HG03439 (cell line): ENCODE results near the gene SLC29A3.
"Not testable (repeated sequence)": the region's sequence is repeated elsewhere in the genome, so short reads cannot be mapped to it uniquely, and the experiment has no call there.

Source experiments
- ATAC-seq: cut with Tn5 transposase; IDR thresholded peaks from one replicate; pipeline ENCODE4 v1.9.1; 2021; ENCODE audit warnings: mild to moderate bottlenecking, moderate library complexity; ENCODE audit not compliant: unreplicated experiment

The SLC29A3 gene

GRCh38 chr10:71319042-71319799 lies at the start of gene SLC29A3:
Gene SLC29A3, plus strand, starts transcription at chr10:71319259. Its CDS starts 51 bp downstream, at chr10:71319310.
- peak; percentile 83 for ATAC-seq

GRCh38 chr10:71269301-71270288 lies 49.5 kb upstream of the SLC29A3 start:
- no peak for ATAC-seq

GRCh38 chr10:71270301-71271220 lies 48.5 kb upstream of the SLC29A3 start:
- ATAC-seq, result no peak

- no peak for ATAC-seq
Observed at GRCh38 chr10:71271662-71272055, 47.4 kb upstream of the SLC29A3 start.

DNA sequence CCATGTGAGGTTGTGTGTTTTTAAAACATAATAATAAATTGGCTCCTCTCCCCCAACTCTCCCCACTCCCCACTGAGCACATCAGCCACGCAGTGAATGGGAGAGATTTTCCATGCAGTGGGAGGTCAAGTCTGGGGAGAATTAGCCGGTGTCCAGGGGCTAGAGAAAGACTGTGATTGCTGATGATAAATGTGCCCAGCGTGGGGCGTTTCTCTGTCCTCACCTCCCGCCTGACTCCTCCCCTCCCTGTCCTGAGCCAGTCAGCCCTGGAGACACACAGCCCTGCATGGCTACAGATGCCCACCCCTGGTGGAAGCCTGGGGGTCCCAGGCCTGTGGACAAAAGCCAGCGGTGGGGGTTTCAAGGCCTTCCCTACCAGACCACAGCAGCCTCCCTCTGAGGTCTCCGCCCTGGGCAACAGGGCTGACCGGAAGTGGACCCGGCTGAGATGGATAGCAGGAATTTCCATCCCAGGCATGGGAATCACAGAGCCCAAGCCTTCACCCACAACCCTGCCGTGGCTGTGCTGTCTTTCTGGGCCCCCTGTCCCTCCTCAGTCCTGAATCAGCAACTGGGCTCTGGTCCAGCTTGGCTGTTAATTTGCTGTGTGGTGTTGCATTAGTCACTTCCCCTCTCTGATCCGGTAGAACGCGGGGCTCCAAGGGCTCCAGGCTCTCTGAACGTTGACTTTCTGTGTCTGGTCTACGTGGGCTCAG lies 46.8 kb upstream of the SLC29A3 start:
- ATAC-seq, result no peak

GRCh38 chr10:71272974-71273373 lies 46.1 kb upstream of the SLC29A3 start:
- ATAC-seq, result not testable (repeated sequence)

- no peak for ATAC-seq
Observed at GRCh38 chr10:71273506-71273905, 45.6 kb upstream of the SLC29A3 start.

DNA sequence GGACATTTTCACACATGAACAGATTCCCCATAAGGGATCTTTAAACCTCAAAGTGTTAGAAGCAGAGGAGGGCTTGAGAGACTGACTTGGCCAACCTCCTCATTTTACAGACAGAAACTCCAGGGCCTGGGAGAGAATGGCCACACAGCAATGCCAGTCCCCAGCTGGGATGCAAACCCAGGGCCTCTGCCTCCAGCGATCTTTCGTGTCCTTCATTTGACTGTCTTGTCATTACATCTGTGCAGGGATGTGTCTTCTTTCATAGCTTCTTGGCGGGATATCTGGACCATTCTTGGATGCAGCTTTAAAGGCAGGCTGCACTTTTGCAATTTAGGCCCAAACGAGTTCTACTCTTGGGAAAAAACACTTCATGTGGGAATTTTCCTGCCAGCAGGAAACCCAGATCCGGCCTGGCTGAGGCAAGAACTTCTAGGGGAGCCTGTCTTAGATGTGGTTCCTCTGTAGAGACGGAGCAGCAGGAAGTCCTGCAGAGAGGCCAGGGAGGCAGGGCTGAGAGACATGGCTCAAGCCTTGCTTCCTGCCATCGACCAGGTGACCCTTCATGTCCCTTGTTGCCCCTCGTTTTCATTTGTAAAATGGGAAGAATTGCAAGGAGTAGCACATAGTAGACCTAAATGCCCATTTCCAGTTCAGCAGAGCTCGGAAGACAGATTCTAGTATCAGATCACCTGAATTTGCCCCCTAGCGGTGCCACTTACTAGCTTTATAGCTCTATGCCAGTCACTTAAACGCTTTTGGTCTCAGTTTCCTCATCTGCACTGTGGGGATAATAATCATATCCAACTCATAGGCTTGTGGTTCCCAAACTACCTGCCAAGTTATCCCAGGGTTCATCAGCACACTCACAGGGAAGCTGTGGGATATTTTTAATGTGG lies 43.9 kb upstream of the SLC29A3 start:
- ATAC-seq, result no peak

- ATAC-seq, result no peak
Observed at GRCh38 chr10:71276873-71277272, 42.2 kb upstream of the SLC29A3 start.

DNA sequence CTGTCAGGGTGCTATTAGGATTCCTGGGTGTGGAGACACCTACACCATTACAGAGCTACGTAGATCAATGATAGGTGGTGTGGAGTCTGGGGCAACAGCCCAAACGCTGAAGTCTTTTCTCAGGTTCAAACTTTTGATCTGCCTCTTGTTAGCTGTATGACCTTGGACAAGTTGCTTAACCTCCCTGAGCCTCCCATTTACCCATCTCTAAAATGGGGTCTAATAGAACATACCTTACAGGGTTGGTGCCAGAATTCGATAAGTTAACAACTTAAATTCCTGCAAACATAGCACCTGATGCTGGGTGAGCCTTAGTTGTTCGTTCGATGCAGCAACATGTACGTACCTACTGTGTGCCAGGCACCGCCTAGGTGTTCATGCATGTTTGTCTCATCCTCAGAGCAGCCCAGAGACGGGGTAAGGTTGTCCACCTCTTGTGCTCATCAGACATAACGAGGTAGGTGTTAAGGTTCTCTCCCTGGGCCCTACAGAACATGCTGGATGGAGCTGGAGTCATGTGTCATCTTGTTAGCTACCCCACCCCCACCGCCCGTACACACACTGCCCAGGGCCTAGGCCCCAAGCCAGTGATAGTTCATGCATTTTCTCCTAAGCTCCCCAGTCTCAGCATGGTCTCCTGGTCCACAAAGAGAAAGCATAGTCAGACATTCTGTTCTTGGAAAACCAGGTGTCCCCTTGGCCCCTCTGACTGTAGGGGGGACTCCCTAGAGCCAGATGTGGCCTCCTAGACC lies 41.0 kb upstream of the SLC29A3 start:
- ATAC-seq, result no peak

DNA sequence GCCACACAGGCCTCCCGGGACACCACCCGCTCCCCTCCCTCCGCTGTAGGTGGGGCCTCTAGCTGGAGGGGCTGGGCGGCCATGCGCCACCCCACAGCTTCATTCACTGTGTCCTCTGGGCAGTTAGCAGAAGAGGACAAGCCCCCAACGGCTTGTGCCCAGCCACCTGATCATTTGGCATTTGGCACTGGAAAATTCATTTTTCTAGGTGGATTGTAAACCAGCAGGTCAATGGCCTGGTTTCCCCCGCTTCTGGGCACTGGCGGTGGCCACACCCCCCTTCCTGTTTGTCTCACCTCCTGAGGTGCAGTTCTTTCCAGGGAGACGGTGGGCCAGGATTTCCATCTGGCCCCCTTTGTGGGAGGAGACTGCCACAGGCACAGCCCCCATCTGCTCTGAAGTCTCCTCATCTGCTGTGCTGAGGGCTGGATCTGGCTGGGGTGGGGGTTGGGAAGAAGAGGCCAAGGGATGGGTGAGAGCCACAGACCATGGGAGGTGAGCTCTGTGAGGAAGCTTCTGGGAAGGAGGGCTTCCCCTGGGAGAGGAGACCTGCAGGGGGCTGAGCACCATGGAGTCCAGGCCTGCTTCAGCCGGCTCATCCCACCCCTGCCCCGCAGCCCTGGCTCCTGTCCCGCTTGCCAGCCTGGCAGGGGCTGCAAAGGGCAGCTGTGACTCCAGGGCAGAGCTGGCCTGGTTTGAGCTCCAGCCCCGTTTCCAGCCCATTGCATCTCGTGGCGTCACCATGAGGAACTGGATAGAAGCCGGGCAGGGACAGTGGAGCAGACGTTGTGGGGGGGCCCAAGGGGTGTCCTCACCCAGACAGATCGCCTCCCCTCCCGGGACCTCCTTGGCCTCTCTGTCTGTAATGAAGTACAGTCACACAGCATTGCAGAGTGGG lies 40.1 kb upstream of the SLC29A3 start:
- ATAC-seq, result no peak

DNA sequence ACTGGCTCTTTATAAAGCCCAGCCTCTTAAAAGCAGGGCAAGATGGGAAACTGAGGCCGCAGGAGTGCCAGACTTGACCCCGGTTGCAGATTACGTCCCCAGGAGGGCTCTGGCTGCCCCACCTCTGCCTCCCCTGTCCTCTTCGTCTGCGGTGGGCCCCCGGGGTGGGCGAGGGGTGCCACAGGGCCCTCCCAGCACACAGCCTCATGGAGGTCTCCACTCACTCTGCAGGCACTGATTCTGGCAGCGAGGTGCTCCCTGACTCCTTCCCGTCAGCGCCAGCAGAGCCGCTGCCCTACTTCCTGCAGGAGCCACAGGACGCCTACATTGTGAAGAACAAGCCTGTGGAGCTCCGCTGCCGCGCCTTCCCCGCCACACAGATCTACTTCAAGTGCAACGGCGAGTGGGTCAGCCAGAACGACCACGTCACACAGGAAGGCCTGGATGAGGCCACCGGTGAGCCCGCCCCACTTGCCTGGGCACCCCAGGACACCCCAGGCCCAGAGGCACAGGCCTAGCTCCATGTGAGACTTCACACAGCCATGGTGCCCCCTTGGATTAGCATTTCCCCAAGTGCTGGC lies 39.4 kb upstream of the SLC29A3 start:
- no peak for ATAC-seq

DNA sequence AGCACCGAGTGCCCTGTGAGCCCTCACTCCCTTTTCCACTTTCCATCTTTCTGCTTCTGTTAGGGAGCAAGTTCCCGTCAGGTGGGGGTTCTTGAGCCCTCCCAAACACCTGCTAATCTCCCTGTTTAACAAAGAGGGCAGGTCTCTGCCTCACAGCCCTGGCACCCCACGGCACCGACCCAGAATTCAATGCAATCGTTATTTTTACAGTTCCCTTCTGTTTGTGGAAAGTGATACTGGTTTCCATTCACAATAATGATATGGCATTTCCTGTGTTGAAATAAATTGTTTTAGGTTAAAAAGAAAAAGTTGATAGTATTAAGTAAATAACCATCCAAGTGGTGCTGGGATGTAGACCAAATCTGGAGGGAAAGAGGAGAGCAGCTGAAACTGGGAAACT lies 38.8 kb upstream of the SLC29A3 start:
- no peak for ATAC-seq

- ATAC-seq, result no peak
Observed at GRCh38 chr10:71280825-71281224, 38.2 kb upstream of the SLC29A3 start.

DNA sequence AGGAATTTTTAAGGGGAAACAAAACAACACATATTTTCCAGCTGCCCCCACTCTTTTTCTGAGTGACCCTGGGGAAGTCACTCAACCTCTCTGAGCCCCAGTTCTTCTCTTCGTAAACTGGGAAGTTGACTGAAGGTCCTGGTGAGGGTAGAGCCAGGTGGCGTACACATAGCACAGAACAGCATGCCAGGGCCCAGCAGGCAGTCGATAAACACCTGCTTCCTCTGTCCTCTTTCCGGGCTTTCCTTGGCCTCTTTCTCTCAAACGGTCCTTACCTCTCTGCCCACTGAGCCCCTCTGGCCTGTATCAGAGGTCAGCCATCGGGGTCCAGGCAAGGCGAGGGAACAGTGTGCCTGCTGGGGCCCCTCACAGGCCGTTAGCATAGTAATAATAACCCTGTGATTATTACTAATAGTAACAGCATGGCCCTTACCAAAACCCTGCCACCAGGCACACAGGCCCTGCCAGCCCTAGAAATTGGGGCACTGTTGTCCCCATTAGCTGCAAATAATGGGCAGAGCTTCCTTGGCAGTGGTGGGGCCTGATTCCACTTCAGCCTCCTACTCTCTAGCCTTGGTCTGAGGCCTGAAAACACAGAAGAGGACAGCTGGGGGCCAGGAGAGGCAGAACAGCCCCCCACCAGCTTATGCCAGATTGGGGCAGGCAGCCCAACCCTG lies 37.3 kb upstream of the SLC29A3 start:
- ATAC-seq, result no peak

GRCh38 chr10:71282323-71282680 lies 36.8 kb upstream of the SLC29A3 start:
- ATAC-seq, result no peak

GRCh38 chr10:71283410-71283809 lies 35.6 kb upstream of the SLC29A3 start:
- ATAC-seq, result no peak
